CD14-positive monocyte (primary cell): ENCODE data around the gene CEP72. TPM values are rescaled to one million over a fixed set of nuclear protein-coding genes. Genes with fewer than 3 reads are reported as not detected.
A peak's percentile ranks its signal among the peaks of the same experiment; 100 is the strongest.

ENCODE experiments used
- DNase-seq, 3 donors: peaks; one replicate each; pipeline ENCODE4 v3.0.0-alpha.2; 2011 to 2022
- H2AFZ ChIP-seq: 2 replicates; pipeline ENCODE4 v1.6.0; 2012; ENCODE audit warnings: mild to moderate bottlenecking, low read depth, low read length, inconsistent platforms; ENCODE audit not compliant: insufficient read depth, poor library complexity, severe bottlenecking
- H3K27ac ChIP-seq, 2 donors: 1 replicate in 1 of 2; 2 replicates in 1 of 2; pipeline ENCODE4 v1.5.1; 2012 to 2013; ENCODE audit warnings: low read length in 2 of 2, control low read depth in 1 of 2, inconsistent platforms in 1 of 2, low read depth in 1 of 2, mild to moderate bottlenecking in 1 of 2
- H3K27me3 ChIP-seq, 2 donors: one replicate each; pipeline versions ENCODE4 v1.6.0 to v1.6.1; 2011 to 2013; ENCODE audit warnings: low read length in 2 of 2; ENCODE audit not compliant: control insufficient read depth in 2 of 2, insufficient read depth in 2 of 2
- H3K36me3 ChIP-seq, 2 donors: replicated peaks in 1 of 2; 1 replicate in 1 of 2; 2 replicates in 1 of 2; pipeline versions ENCODE4 v1.5.1 to v1.6.1; 2012 to 2013; ENCODE audit warnings: low read length in 2 of 2, control low read depth in 1 of 2, inconsistent platforms in 1 of 2, mild to moderate bottlenecking in 1 of 2; ENCODE audit not compliant: insufficient read depth in 2 of 2, control insufficient read depth in 1 of 2
- H3K4me1 ChIP-seq, 2 donors: 1 replicate in 1 of 2; 2 replicates in 1 of 2; pipeline versions ENCODE4 v1.5.1 to v1.6.1; 2012 to 2013; ENCODE audit warnings: low read length in 2 of 2, control low read depth in 1 of 2, inconsistent platforms in 1 of 2, mild to moderate bottlenecking in 1 of 2, moderate library complexity in 1 of 2; ENCODE audit not compliant: insufficient read depth in 2 of 2, control insufficient read depth in 1 of 2
- H3K4me2 ChIP-seq: replicated peaks from 2 replicates; pipeline ENCODE3; 2012; ENCODE audit warnings: low read length, moderate library complexity, mild to moderate bottlenecking; ENCODE audit not compliant: poor library complexity, severe bottlenecking; ENCODE audit errors: extremely low read depth
- H3K4me3 ChIP-seq, 3 experiments: fragments of 200-600 bp in 1 of 3; sonication (generic) in 1 of 3; replicated peaks in 1 of 3; 1 replicate in 2 of 3; 2 replicates in 1 of 3; pipeline ENCODE4 v1.5.1; 2011 to 2013; ENCODE audit warnings: low read length in 3 of 3, mild to moderate bottlenecking in 3 of 3, control low read depth in 2 of 3, low read depth in 2 of 3, inconsistent platforms in 1 of 3, moderate library complexity in 1 of 3
- H3K79me2 ChIP-seq: 2 replicates; pipeline ENCODE4 v1.6.0; 2012; ENCODE audit warnings: mild to moderate bottlenecking, control low read depth, inconsistent platforms, low read length, moderate library complexity; ENCODE audit not compliant: insufficient read depth
- H3K9ac ChIP-seq: 2 replicates; pipeline ENCODE4 v1.6.0; 2017; ENCODE audit warnings: low read length, mild to moderate bottlenecking; ENCODE audit not compliant: insufficient read depth, poor library complexity, severe bottlenecking
- H3K9me3 ChIP-seq, 2 donors: replicated peaks in 1 of 2; 1 replicate in 1 of 2; 2 replicates in 1 of 2; pipeline versions ENCODE4 v1.5.1 to v1.6.1; 2012 to 2013; ENCODE audit warnings: low read length in 2 of 2, control low read depth in 1 of 2; ENCODE audit not compliant: control insufficient read depth in 1 of 2, insufficient read depth in 1 of 2
- H4K20me1 ChIP-seq: 2 replicates; pipeline ENCODE4 v1.6.0; 2012; ENCODE audit warnings: mild to moderate bottlenecking, low read length, control low read depth, moderate library complexity; ENCODE audit not compliant: insufficient read depth
- H3K27ac Mint-ChIP-seq, 7 donors: one replicate each; pipeline ENCODE4 v1.8.0; 2020; ENCODE audit warnings: mild to moderate bottlenecking in 7 of 7, mixed read lengths in 7 of 7, moderate library complexity in 6 of 7, inconsistent platforms in 2 of 7
- H3K27me3 Mint-ChIP-seq, 3 donors: one replicate each; pipeline ENCODE4 v1.8.0; 2021 to 2022; ENCODE audit warnings: low read depth in 3 of 3, mild to moderate bottlenecking in 3 of 3, mixed read lengths in 3 of 3, moderate library complexity in 3 of 3, inconsistent platforms in 1 of 3
- H3K36me3 Mint-ChIP-seq, 2 donors: one replicate each; pipeline ENCODE4 v1.8.0; 2020; ENCODE audit warnings: mixed read lengths in 2 of 2, inconsistent platforms in 1 of 2, mild to moderate bottlenecking in 1 of 2
- H3K4me1 Mint-ChIP-seq: one replicate; pipeline ENCODE4 v1.8.0; 2020; ENCODE audit warnings: mild to moderate bottlenecking, mixed read lengths
- H3K4me3 Mint-ChIP-seq, 2 donors: one replicate each; pipeline ENCODE4 v1.8.0; 2020; ENCODE audit warnings: mild to moderate bottlenecking in 2 of 2, mixed read lengths in 2 of 2, moderate library complexity in 1 of 2
- H3K9me3 Mint-ChIP-seq, 7 donors: one replicate each; pipeline ENCODE4 v1.8.0; 2020 to 2022; ENCODE audit warnings: mixed read lengths in 7 of 7, mild to moderate bottlenecking in 6 of 7, moderate library complexity in 6 of 7, inconsistent platforms in 2 of 7
- CTCF ChIP-seq: fragments of 200-600 bp; IDR thresholded peaks from one replicate; pipeline ENCODE4 v1.8.0; 2022; ENCODE audit warnings: antibody characterized with exemption, mild to moderate bottlenecking
- WGBS: methylation state at CpG from one replicate; pipeline ENCODE4 v1.1.5; 2013; ENCODE audit warnings: missing lambda C conversion rate; ENCODE audit not compliant: insufficient coverage; 5-methylcytosine and 5-hydroxymethylcytosine counted together
- intact Hi-C, 2 donors: fragments of 100-400 bp; cut with micrococcal nuclease; formaldehyde crosslinking; loops; one replicate each; pipeline versions ENCODE4 v1.15.0 to v1.15.1; 2023
- polyA plus RNA-seq, 3 donors: library from polyadenylated mRNA; depleted of rRNA in 1 of 3; unstranded in 2 of 3; stranded (reverse) in 1 of 3; fragments of 300-500 nt in 2 of 3; fragments of >200 nt in 1 of 3; fragmentation: Illumina TruSeq in 2 of 3; gene quantifications; 1 replicate in 2 of 3; 2 replicates in 1 of 3; pipeline ENCODE4 v1.2.3, GENCODE V29; 2012 to 2021

Gene CEP72
- polyA plus RNA-seq, 3 donors: 0.13 to 2.1 (median 0.24) TPM

- Mint-ChIP-seq H3K9me3 (peaks cover 0 to 3% (median 2%) of the 10 kb centered on the region in 7 donors), H3K27ac (peak overlapping the region in 1 of 7 donors; percentile 41), H3K27me3 (peaks cover 0 to 2% (median 0%) of the 10 kb centered on the region in 3 donors), H3K4me3 (no peak overlapping the region), H3K4me1 (no peaks in the 10 kb centered on the region), H3K36me3 (peaks cover 47 to 63% of the 10 kb centered on the region in 2 donors)
- Histone ChIP-seq H3K27ac (no peak overlapping the region), H3K9me3 (peaks cover 0 to 6% of the 10 kb centered on the region in 2 donors), H4K20me1 (no peaks in the 10 kb centered on the region), H3K79me2 (no peaks in the 10 kb centered on the region), H3K36me3 (peaks cover 27 to 48% of the 10 kb centered on the region in 2 donors), H3K9ac (no peak overlapping the region), H2AFZ (no peak overlapping the region), H3K4me3 (no peak overlapping the region), H3K4me1 (no peaks in the 10 kb centered on the region), H3K27me3 (no peaks in the 10 kb centered on the region), H3K4me2 (no peak overlapping the region)
- TF ChIP-seq CTCF: no peak
- intact Hi-C loops: no loop called here
- 98% methylated on average over 9 of the region's 18 CpGs for whole genome bisulfite sequencing
- no peak for DNase-seq
These were observed 23.3 kb downstream of the CEP72 start for GRCh38 chr5:635306-636055.

DNA sequence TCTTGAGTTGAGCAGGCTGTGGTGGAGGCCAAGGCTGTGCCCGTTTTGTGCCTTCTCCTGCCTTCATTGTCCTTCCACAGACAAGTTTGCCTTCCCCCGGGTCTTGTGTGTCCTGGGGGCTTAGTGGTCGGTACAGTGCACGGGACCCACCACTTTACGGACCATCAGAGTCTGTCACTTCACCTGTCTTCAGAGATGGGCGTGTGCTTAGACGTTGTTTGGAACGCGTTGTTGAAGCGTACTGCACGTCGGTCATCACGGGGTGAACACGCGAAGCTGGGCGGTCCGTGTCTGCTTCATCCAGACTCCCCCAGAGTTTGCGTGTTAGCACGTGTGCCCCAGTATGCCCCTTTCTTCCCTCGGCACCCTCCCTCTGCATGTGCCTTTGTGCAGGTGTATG, 24.8 kb downstream of the CEP72 start:
- 93% methylated on average over 16 of the region's 20 CpGs for WGBS
- Mint-ChIP-seq H3K27ac (no peak overlapping the region), H3K36me3 (peaks cover 58 to 77% of the 10 kb centered on the region in 2 donors), H3K9me3 (peaks cover 0 to 3% (median 2%) of the 10 kb centered on the region in 7 donors), H3K4me3 (no peak overlapping the region), H3K4me1 (no peaks in the 10 kb centered on the region), H3K27me3 (peaks cover 0 to 2% (median 0%) of the 10 kb centered on the region in 3 donors)
- no peaks in the 10 kb centered on the region for H3K79me2 ChIP-seq
- H3K36me3 ChIP-seq: peaks cover 36 to 61% of the 10 kb centered on the region in 2 donors
- no peak for DNase-seq
- H2AFZ ChIP-seq: no peak overlapping the region
- no peaks in the 10 kb centered on the region for H3K4me1 ChIP-seq
- no peaks in the 10 kb centered on the region for H4K20me1 ChIP-seq
- H3K4me2 ChIP-seq: no peak overlapping the region
- intact Hi-C loops: no loop called here
- no peak for TF ChIP-seq CTCF
- H3K9ac ChIP-seq: no peak overlapping the region
- peaks cover 0 to 6% of the 10 kb centered on the region in 2 donors for H3K9me3 ChIP-seq
- no peak overlapping the region for H3K27ac ChIP-seq
- H3K4me3 ChIP-seq: no peak overlapping the region
- H3K27me3 ChIP-seq: no peaks in the 10 kb centered on the region
